Neural cell (in vitro differentiated cells): ENCODE measurements around the gene STEAP2. TPM values are rescaled to one million over a fixed set of nuclear protein-coding genes. Genes with fewer than 3 reads are reported as not detected.

Experiments used
- H2AFZ ChIP-seq: fragments of 200-600, 300-800 bp; sonication (generic), shearing (Covaris generic); 2 replicates; pipeline ENCODE4 v1.6.0; 2014; ENCODE audit warnings: low read depth, mild to moderate bottlenecking, antibody characterized with exemption, low read length, moderate library complexity
- H3F3A ChIP-seq: fragments of 200-600 bp; shearing (Covaris generic); 2 replicates; pipeline ENCODE4 v1.6.1; 2016; ENCODE audit warnings: mild to moderate bottlenecking, moderate library complexity, mixed read lengths, antibody characterized with exemption, low read length; ENCODE audit not compliant: insufficient read depth, poor library complexity, severe bottlenecking
- H3K27ac ChIP-seq: fragments of 200-600, 300-800 bp; sonication (generic), shearing (Covaris generic); 2 replicates; pipeline ENCODE4 v1.5.1; 2014; ENCODE audit warnings: mild to moderate bottlenecking, low read length, moderate library complexity
- H3K27me3 ChIP-seq: fragments of 300-800, 200-600 bp; sonication (generic), shearing (Covaris generic); 2 replicates; pipeline ENCODE4 v1.6.0; 2014; ENCODE audit warnings: mild to moderate bottlenecking, low read depth, low read length, moderate library complexity; ENCODE audit not compliant: insufficient read depth
- H3K36me3 ChIP-seq: fragments of 300-800, 200-600 bp; sonication (generic), shearing (Covaris generic); 2 replicates; pipeline ENCODE4 v1.5.1; 2014; ENCODE audit warnings: mild to moderate bottlenecking, antibody characterized with exemption, low read length, moderate library complexity; ENCODE audit not compliant: insufficient read depth
- H3K4me2 ChIP-seq: fragments of 300-800, 200-600 bp; sonication (generic), shearing (Covaris generic); 2 replicates; pipeline ENCODE4 v1.6.0; 2014; ENCODE audit warnings: mild to moderate bottlenecking, low read length
- H3K4me3 ChIP-seq: fragments of 300-800, 200-600 bp; sonication (generic), shearing (Covaris generic); 2 replicates; pipeline ENCODE4 v1.5.1; 2014; ENCODE audit warnings: mild to moderate bottlenecking, low read length, moderate library complexity
- H3K79me2 ChIP-seq: fragments of 200-600 bp; shearing (Covaris generic); replicated peaks from 2 replicates; pipeline ENCODE4 v1.6.0; 2014; ENCODE audit warnings: mild to moderate bottlenecking, low read length, moderate library complexity; ENCODE audit not compliant: insufficient read depth
- H3K9ac ChIP-seq: fragments of 300-800, 200-600 bp; sonication (generic), shearing (Covaris generic); 2 replicates; pipeline ENCODE4 v1.6.1; 2016; ENCODE audit warnings: mild to moderate bottlenecking, low read length, mixed read lengths
- H3K9me2 ChIP-seq: fragments of 200-600 bp; shearing (Covaris generic); 2 replicates; pipeline ENCODE4 v1.6.1; 2016; ENCODE audit warnings: mild to moderate bottlenecking, low read length, mixed read lengths; ENCODE audit not compliant: insufficient read depth
- H3K9me3 ChIP-seq: fragments of 200-600, 300-800 bp; sonication (generic), shearing (Covaris generic); 2 replicates; pipeline ENCODE4 v1.6.1; 2016; ENCODE audit warnings: mild to moderate bottlenecking, mixed run types, low read length, moderate library complexity, mixed read lengths
- H4K20me1 ChIP-seq: fragments of 200-600 bp; shearing (Covaris generic); 2 replicates; pipeline ENCODE4 v1.6.1; 2016; ENCODE audit warnings: mild to moderate bottlenecking, mixed run types; ENCODE audit not compliant: insufficient read depth
- EP300 ChIP-seq: fragments of 450-650 bp; conservative IDR thresholded peaks from 2 replicates; pipeline ENCODE4 v1.6.1; 2014; ENCODE audit warnings: antibody characterized with exemption, mild to moderate bottlenecking, moderate library complexity; ENCODE audit not compliant: poor library complexity, severe bottlenecking
- EZH2 ChIP-seq: fragments of 200-600, 300-800 bp; shearing (Covaris generic), sonication (generic); IDR thresholded peaks from 2 replicates; pipeline ENCODE4 v1.6.1; 2014; ENCODE audit warnings: antibody characterized with exemption, low read length, borderline replicate concordance, mild to moderate bottlenecking; ENCODE audit not compliant: insufficient read depth, poor library complexity, severe bottlenecking
- MXI1 ChIP-seq: fragments of 450-650 bp; conservative IDR thresholded peaks from 2 replicates; pipeline ENCODE4 v1.6.1; 2014; ENCODE audit warnings: antibody characterized with exemption, mild to moderate bottlenecking; ENCODE audit not compliant: poor library complexity, severe bottlenecking
- POLR2AphosphoS5 ChIP-seq: IDR thresholded peaks from 2 replicates; pipeline ENCODE4 v1.6.1; 2012
- RAD21 ChIP-seq: fragments of 450-650 bp; conservative IDR thresholded peaks from 2 replicates; pipeline ENCODE4 v1.6.1; 2014; ENCODE audit warnings: antibody characterized with exemption, mild to moderate bottlenecking, moderate library complexity
- SMC3 ChIP-seq: fragments of 450-650 bp; conservative IDR thresholded peaks from 2 replicates; pipeline ENCODE4 v1.6.1; 2014; ENCODE audit warnings: antibody characterized with exemption, mild to moderate bottlenecking, moderate library complexity; ENCODE audit not compliant: poor library complexity
- TAF1 ChIP-seq: IDR thresholded peaks from 2 replicates; pipeline ENCODE4 v1.6.1; 2012; ENCODE audit warnings: low read depth
- polyA plus RNA-seq: library from polyadenylated mRNA; depleted of rRNA; stranded (reverse); fragments of >200 nt; gene quantifications from 2 replicates; pipeline ENCODE4 v1.2.3, GENCODE V29; 2014
- TF ChIP-seq, protein P1 (sequence below): fragments of 450-650 bp; IDR thresholded peaks from 2 replicates; pipeline ENCODE4 v1.5.1; 2014; ENCODE audit warnings: antibody characterized with exemption, mild to moderate bottlenecking, moderate library complexity; ENCODE audit not compliant: poor library complexity, severe bottlenecking
- TF ChIP-seq, protein P2 (sequence below): IDR thresholded peaks from 2 replicates; pipeline ENCODE4 v1.6.1; 2012; ENCODE audit warnings: borderline replicate concordance

The STEAP2 gene
- polyA plus RNA-seq, 1 donor from 2014 or later: 5.9 TPM

DNA sequence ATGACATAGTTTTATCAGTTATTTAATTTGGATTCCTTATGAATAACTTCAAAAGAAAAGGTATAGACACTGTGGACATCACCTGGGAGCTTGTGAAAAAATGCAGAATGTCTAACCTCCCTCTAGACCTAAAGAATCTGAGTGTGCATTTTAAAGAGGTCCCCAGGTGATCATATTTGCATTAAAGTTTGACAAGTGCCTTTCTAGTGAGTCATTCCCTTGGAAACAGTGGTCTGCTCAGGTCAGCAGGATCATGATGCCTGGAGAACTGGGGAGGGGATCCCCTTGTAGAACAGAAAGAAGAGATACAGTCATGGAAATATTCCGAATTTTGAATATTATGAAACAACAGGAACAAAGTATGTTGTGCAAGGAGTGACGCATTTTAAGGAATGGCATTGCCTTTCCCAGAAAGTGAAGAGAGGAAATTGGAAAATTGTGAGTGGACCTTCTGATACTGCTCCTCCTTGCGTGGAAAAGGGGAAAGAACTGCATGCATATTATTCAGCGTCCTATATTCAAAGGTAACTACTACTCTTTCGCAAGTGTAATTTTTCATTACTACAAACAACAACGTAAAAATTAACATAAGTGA lies 4.6 kb downstream of the STEAP2 start:
- Histone ChIP-seq H3K27ac (no peak overlapping the region), H3K9me2 (no peaks in the 10 kb centered on the region), H2AFZ (no peak overlapping the region), H4K20me1 (no peaks in the 10 kb centered on the region), H3K27me3 (no peaks in the 10 kb centered on the region), H3K79me2 (no peaks in the 10 kb centered on the region), H3K4me3 (no peak overlapping the region), H3K9ac (no peak overlapping the region), H3K4me2 (no peak overlapping the region), H3K36me3 (no peaks in the 10 kb centered on the region), H3F3A (no peaks in the 10 kb centered on the region), H3K9me3 (no peaks in the 10 kb centered on the region)
- no peak for TF ChIP-seq EZH2
- TF ChIP-seq EP300: no peak
- TF ChIP-seq, protein P1, sequence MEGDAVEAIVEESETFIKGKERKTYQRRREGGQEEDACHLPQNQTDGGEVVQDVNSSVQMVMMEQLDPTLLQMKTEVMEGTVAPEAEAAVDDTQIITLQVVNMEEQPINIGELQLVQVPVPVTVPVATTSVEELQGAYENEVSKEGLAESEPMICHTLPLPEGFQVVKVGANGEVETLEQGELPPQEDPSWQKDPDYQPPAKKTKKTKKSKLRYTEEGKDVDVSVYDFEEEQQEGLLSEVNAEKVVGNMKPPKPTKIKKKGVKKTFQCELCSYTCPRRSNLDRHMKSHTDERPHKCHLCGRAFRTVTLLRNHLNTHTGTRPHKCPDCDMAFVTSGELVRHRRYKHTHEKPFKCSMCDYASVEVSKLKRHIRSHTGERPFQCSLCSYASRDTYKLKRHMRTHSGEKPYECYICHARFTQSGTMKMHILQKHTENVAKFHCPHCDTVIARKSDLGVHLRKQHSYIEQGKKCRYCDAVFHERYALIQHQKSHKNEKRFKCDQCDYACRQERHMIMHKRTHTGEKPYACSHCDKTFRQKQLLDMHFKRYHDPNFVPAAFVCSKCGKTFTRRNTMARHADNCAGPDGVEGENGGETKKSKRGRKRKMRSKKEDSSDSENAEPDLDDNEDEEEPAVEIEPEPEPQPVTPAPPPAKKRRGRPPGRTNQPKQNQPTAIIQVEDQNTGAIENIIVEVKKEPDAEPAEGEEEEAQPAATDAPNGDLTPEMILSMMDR: no peak
- TF ChIP-seq, protein P2, sequence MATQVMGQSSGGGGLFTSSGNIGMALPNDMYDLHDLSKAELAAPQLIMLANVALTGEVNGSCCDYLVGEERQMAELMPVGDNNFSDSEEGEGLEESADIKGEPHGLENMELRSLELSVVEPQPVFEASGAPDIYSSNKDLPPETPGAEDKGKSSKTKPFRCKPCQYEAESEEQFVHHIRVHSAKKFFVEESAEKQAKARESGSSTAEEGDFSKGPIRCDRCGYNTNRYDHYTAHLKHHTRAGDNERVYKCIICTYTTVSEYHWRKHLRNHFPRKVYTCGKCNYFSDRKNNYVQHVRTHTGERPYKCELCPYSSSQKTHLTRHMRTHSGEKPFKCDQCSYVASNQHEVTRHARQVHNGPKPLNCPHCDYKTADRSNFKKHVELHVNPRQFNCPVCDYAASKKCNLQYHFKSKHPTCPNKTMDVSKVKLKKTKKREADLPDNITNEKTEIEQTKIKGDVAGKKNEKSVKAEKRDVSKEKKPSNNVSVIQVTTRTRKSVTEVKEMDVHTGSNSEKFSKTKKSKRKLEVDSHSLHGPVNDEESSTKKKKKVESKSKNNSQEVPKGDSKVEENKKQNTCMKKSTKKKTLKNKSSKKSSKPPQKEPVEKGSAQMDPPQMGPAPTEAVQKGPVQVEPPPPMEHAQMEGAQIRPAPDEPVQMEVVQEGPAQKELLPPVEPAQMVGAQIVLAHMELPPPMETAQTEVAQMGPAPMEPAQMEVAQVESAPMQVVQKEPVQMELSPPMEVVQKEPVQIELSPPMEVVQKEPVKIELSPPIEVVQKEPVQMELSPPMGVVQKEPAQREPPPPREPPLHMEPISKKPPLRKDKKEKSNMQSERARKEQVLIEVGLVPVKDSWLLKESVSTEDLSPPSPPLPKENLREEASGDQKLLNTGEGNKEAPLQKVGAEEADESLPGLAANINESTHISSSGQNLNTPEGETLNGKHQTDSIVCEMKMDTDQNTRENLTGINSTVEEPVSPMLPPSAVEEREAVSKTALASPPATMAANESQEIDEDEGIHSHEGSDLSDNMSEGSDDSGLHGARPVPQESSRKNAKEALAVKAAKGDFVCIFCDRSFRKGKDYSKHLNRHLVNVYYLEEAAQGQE: no peak

DNA sequence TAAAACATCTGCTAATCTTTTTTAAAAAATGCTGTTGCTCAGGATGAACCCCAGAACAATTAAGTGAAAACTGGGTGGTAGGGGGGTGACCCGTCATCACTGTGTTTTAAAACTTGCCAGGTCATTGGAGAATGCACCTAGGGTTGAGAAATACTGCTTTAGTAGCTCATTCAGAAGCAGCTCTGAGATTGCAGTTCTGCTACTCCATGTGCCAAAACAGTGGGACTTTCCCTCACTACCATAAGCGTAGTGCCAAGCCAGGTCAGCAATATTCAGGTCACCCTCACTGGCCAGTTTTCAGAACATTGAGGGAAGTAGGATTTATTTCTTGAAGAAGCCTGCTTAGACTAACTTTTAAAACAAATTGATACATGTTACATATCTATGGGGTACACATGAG lies 5.2 kb downstream of the STEAP2 start:
- Histone ChIP-seq H3K4me2 (no peak overlapping the region), H3K79me2 (no peaks in the 10 kb centered on the region), H4K20me1 (no peaks in the 10 kb centered on the region), H3K27ac (no peak overlapping the region), H3K36me3 (no peaks in the 10 kb centered on the region), H3K4me3 (no peak overlapping the region), H3K9ac (no peak overlapping the region), H2AFZ (no peak overlapping the region), H3K27me3 (no peaks in the 10 kb centered on the region), H3K9me3 (no peaks in the 10 kb centered on the region), H3K9me2 (no peaks in the 10 kb centered on the region), H3F3A (no peaks in the 10 kb centered on the region)
- no peak for TF ChIP-seq RAD21
- TF ChIP-seq POLR2AphosphoS5: no peak
- TF ChIP-seq, protein P2: no peak
- no peak for TF ChIP-seq SMC3
- no peak for TF ChIP-seq EP300
- TF ChIP-seq, protein P1: no peak
- no peak for TF ChIP-seq MXI1
- no peak for TF ChIP-seq TAF1
- no peak for TF ChIP-seq EZH2
